HG03354 (cell line): ENCODE data around the gene COX7A1.
"Not testable (repeated sequence)": the region's sequence is repeated elsewhere in the genome, so short reads cannot be mapped to it uniquely, and the experiment has no call there.

Source experiments
- ATAC-seq: cut with Tn5 transposase; IDR thresholded peaks from one replicate; pipeline ENCODE4 v1.9.1; 2021; ENCODE audit warnings: mild to moderate bottlenecking; ENCODE audit not compliant: unreplicated experiment, poor library complexity, severe bottlenecking

The COX7A1 gene

DNA sequence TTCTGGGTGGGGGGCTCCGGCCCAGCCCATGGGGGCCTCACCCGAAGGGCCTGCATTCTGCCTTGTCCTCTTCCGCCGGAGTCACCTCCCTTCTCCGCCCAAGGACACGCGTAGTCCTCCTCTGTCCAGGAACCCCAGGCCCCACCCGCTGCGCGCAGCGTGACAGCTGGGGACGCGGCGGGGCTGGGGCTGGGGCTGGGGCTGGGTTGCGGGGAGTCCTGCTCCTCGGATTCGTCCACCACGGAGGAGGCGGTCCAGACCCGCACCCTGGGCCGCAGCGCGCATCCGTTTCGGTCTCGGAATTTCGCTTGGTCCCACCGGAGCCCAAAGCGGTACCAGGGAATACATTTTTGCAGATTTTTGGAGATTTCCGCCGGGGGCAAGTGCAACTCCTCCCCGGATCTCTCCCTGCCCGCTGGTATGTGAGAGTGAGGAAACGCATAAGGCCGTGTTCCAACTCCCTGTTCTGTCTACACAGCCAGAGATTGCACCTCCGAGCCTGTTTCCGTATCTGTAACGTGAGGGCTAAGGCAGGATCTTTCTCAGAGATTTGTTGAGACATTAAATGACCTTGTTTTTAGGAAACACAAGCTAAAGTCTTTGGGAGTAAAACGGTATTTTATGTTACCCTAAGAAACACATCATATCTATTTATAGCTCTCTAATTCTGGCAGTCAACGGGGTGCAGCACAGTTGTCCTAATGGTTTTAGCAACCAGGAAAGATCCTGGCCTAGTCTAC, at the start of gene COX7A1:
Gene COX7A1 (minus strand): TSS at position 96 of the 740 bp plus-strand sequence. CDS start 40 bp downstream, at position 56.
- no peak for ATAC-seq

DNA sequence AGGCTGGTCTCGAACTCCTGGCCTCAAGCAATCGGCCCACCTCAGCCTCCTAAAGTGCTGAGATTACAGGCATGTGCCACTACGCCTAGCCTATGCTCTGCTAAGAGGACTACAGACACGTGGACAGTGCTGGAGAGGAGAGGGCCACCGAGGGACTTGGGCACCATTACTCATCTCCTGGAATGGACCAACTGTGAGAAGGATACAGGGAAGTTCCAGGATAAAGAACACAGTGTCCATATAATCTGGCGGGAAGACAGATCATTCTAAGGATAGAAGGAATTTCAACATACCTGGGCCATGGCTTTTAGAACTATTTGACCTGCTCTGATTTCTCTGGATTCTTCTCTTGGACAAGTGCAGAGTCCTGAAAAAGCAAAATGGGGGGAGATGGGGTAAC, 49.4 kb upstream of the COX7A1 start:
- ATAC-seq, result no peak

DNA sequence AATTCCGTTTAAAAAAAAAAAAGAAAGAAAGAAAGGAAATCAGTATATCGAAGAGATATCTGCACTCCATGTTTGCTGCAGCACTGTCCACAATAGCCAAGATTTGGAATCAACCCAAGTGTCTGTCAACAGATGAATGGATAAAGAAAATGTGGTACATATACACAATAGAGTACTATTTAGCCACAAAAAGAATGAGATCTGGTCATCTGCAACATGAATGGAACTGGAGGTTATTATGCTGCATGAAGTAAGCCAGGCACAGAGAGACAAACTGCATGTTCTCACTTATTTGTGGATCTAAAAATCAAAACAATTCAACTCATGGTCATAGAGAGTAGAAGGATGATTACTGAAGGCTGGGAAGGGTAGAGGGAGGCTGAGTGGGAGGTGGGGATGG, 45.9 kb upstream of the COX7A1 start:
- no peak for ATAC-seq

DNA sequence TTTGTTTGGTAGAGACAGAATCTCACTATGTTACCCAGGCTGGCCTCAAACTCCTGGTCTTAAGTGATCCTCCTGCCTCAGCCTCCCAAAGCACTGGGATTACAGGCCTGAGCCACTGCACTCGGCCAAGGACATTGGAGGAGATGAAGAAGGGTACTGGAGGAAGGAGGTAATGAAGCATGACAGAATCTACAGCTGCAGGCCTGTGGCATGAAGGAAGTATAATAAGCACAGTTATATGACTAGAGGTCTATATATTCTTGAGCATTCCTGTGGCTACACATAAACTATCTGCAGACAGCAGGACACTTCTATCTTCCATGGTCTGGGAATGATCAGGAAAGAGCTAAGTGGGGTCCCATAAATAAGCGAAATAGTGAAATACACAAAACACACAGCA, 44.0 kb upstream of the COX7A1 start:
- no peak for ATAC-seq

DNA sequence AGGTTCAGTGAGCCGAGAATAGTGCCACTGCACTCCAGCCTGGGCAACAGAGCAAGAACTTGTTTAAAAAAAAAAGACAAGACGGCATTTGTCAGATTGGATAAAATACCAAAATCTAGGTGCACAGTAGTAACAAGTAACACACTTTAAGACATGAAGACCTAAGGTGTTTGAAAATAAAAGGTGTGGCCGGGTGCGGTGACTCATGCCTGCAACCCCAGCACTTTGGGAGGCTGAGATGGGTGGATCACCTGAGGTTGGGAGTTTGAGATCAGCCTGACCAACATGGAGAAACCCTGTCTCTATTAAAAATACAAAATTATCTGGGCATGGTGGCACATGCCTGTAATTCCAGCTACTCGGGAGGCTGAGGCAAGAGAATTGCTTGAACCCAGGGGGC, 34.5 kb upstream of the COX7A1 start:
- ATAC-seq, result not testable (repeated sequence)

DNA sequence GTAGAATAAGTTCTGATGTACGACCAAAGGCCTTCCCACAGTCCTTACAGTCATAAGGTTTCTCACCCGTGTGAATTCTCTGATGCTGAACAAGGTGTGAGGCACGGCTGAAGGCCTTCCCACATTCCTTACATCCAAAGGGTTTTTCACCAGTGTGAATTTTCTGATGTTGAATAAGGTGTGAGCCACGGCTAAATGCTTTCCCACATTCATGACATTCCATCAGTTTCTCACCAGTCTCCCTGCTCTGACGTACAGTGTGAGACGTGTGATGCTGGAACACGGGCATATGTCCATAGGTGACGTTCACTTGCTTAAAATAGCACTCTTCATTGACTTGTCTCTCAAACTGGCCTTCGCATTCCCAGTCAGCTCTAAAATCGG, 31.0 kb upstream of the COX7A1 start:
- no peak for ATAC-seq

DNA sequence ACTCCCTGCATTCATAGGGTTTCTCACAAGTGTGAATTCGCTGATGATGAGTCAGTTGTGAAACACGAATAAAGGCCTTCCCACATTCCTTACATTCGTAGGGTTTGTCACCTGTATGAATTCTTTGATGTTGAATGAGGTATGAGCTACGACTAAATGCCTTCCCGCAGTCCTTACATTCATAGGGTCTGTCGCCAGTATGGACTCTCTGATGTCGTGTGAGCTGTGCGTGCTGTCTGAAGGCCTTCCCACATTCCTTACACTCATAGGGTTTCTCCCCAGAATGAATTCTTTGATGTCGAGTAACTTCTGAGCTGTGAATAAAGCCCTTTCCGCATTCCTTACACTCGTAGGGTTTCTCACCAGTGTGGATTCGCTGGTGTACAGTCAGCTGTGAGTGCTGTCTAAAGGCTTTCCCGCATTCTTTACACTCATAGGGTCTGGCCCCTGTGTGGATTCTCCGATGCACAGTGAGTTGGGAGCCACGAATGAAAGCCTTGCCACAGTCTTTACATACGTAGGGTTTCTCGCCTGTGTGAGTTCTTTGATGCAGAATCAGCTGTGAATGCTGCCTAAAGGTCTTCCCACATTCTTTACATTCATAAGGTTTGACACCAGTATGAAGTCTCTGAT, 30.5 kb upstream of the COX7A1 start:
- no peak for ATAC-seq

DNA sequence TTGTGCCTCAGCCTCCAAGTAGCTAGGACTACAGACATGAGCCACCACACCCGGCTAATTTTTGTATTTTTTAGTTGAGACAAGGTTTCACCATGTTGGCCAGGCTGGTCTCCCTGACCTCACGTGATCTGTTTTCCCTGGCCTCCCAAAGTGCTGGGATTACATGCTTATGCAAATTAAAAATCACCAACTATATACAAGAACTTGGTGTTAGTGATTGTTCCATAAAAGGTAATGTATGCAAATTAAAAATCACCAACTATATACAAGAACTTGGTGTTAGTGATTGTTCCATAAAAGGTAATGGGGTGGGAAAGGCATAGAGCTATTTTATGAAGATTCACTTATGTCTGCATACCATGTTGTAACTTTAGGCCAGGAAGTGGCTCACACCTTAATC, 26.8 kb upstream of the COX7A1 start:
- ATAC-seq, result not testable (repeated sequence)

DNA sequence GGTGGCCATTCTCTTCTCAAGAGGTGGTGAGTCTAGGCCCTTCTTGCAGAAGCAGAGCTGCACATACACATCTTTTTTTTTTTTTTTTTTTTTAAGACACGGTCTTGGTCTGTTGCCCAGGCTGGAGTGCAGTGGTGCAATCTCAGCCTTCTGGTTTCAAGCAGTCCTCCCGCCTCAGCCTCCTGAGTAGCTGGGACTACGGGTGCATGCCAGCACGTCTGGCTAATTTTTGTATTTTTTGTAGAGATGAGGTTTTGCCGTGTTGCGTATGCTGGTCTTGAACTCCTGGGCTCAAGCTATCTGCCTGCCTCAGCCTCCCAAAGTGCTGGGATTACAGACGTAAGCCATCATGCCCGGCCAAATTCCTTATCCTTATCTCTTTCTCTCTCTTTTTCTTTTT, 21.6 kb upstream of the COX7A1 start:
- not testable (repeated sequence) for ATAC-seq

DNA sequence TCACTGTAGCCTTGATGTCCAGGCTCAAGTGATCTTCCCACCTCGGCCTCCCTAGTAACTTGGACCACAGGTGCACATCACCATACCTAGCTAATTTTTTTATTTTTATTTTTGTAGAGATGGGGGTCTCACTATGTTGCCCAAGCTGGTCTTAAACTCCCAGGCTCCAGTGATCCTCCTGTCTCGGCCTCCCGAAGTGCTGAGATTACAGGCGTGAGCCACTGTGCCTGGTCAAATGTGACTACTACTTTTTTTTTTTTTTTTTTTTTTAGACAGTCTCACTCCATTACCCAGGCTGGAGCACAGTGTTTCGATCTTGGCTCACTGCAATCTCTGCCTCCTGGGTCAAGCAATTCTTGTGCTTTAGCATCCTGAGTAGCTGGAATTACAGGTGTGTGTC, 20.6 kb upstream of the COX7A1 start:
- no peak for ATAC-seq

DNA sequence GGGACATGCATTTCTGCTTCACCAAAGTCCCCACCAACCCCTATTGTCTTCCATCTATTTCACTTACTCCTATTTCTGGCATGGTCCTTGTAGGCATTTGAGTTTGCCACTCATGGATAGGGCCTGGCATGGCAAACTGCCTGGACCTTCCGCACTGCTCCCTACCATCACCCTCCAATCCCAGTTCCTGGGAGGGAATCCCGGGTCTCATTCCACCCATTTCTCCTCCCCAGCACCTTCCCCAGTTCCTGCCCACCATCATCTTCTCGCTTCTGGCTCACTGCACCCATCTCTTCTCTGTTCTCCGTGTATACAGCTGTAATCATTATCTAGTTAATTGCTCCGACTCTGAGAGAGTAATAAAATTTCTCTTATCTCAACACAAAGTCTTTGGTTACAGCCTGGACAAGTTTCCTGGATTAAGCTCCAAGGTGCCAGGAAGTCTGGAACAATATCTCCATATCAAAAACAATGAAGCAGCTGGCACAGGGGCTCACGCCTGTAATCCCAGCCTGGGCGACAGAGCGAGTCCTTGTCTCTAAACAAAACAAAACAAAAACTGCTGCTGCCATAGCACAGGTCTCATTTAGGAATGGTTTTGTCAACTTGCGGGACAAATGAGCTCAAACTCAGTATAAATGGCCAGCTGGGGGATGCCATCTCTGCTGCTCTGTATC, 17.0 kb upstream of the COX7A1 start:
- no peak for ATAC-seq

DNA sequence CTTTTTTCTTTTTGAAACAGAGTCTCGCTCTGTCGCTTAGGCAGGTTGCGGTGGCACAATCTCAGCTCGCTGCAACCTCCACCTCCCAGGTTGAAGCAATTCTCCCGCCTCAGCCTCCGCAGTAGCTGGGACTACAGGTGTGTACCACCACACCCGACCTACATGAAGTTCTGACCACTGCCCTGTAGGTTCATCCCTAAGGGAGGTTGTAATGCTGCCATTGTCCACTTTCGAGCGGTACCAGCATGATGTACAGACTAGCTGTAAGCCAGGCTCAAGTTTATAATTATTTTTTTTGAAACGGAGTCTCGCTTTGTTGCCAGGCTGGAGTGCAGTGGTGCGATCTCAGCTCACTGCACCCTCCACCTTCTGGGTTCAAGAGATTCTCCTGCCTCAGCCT, 11.6 kb upstream of the COX7A1 start:
- no peak for ATAC-seq

DNA sequence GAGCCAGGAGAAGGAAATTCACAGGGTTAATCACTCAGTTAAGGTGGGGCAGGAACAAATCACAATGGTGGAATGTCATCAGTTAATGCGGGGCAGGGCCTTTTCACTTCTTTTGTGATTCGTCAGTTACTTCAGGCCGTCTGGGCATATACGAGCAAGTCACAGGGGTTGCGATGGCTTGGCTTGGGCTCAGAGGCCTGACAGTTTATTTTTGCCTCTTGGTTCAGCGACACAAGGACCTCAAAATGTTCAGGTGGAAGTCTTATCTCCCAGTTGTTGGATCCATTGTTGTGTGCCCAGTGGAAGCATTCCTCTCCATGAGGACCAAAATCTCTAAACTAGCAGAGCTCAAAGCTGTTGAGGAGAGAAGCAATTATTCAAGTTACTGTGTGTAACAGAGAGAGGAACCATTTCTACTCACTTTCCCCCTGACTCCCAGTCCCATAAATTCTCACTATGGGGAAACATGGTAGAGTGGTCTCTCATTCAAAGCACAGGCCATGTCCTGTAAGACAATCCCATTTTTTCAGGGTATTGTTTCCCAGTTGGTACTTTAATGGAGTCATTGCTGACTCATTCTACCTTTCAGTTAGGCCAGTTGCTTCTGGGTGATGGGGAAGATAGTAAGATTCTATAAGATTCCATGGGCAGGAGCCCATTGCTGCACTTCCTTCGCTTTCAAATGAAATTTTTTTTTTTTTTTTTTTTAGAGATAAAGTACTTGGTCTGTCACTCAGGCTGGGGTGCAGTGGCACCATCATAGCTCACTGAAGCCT, 8.8 kb upstream of the COX7A1 start:
- ATAC-seq, result no peak

DNA sequence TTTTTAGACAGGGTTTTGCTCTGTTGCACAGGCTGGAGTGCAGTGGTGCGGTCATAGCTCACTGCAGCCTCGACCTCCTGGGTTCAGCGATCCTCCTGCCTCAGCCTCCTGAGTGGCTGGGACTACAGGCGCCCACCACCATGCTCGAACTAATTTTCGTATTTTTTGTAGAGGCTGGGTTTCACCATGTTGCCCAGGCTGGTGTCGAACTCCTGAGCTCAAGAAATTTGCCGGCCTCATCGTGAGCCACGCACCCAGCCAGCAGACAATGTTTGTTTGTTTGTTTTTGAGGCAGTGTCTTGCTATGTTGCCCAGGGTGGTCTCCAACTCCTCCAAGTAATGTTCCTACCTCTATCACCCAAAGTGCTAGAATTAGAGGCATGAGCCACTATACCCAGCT, 879 bp upstream of the COX7A1 start:
- no peak for ATAC-seq

DNA sequence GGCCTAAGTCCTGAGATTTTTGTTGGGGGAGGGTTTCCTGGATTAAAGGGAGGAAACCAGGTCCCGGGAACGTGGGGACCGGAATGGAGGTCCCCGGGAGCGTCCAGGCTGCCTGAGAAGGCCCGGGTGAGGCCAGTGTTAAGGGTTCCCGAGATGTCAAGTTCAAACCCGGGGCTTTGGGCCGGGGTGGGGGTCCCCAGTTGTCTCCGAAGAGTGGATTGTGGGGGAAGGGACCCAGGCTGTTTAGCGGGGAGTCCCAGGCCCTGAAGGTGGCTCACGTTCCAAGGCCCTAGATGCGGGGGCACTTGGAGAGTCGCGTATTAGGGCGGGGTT, 262 bp downstream of the COX7A1 start:
- ATAC-seq, result no peak

DNA sequence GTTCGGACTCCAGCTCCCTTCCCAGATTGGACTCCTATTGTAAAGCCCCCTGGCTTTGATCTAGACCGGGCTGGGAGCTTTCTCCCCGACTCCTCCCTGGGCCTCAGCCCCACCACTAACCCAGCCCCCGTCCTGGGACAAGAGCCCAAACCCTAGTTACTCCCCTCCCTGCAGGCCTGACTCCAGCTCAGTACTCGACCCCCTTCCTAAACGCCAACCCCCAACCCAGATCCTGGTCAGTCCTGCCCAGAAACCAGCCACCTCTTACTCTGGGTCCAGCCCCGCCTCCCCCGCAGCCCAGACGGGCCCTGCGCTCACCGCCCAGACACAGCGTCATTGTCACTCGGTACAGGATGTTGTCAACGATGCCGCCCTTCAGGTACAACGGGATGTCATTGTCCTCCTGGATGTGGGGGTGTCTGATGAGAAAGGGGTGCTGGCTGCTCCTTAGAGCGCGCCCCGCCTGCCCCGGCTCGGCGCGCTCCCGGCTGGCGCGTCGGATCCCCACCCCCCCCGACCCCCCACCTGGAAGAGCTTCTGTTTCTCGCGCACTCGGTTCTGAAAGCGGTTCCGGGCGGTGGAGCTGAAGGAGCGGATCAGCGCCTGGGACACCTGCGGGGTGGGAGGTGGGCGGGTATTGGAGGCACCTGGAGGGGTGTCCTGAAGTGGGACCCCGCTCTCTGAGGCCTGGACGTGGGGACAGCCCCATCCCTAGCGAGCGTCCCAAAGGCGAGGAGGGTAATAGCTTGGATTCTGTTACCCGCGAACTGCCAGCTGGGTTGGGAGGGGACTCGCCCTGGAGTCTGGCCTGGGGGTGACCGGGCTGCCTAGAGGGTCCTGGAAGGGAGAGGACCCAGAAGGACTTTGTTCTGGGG, 866 bp downstream of the COX7A1 start:
- no peak for ATAC-seq

DNA sequence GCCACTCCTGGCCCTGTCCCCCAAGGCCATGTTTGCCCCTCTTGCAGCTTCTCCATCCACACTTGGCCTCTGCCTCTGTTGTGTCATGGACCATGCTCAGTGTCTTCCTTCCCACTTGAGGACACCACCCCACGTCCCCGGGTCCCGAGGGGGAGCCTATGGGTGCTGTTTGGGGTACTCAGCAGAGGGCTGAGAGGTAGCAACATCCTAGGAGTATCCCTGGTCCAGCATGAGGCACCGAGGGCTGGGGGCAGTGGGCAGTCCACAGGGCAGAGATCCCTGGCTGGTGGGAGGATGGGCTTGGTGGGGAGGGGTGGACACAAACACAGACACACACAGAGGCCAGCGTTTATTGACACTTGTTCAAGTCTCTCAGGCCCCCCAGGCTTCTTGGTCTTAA, 1.7 kb downstream of the COX7A1 start:
- no peak for ATAC-seq

DNA sequence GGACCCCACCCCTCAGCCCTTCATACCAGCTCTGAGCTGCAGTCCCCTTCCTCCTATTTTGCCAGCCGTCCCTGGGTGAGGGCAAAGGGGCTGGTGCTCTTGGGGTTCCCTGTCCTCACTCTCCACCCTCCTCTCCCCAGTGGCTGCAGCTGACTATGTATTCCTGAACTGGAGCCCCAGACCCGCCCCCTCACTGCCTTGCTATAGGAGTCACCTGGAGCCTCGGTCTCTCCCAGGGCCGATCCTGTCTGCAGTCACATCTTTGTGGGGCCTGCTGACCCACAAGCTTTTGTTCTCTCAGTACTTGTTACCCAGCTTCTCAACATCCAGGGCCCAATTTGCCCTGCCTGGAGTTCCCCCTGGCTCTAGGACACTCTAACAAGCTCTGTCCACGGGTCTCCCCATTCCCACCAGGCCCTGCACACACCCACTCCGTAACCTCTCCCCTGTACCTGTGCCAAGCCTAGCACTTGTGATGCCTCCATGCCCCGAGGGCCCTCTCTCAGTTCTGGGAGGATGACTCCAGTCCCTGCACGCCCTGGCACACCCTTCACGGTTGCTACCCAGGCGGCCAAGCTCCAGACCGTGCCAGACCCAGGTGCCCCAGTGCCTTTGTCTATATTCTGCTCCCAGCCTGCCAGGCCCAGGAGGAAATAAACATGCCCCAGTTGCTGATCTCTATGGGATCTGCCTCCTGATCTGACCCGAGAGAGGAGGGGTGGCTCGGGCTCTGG, 2.4 kb downstream of the COX7A1 start:
- no peak for ATAC-seq

DNA sequence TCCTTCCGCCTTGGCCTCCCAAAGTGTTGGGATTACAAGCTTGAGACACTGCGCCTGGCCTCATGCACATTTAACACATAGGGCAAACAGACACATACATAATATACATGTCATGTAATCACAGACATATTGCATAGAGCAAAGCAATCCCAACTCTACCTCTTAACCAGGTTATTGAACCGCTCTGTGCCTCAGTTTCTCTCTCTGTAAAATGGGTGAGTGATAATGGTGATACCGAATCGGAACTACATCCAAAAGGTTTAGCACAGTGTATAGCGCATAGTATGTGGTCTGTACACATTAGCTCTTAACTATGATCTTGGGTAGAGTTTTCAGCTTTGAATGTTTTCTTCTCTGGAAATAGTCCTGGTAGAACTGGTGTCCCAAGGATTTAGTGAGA, 7.6 kb downstream of the COX7A1 start:
- ATAC-seq, result no peak
